CD14-positive monocyte (primary cell): Measurements from ENCODE around the gene WWC2. TPM values are rescaled to one million over a fixed set of nuclear protein-coding genes. Genes with fewer than 3 reads are reported as not detected.

ENCODE experiments used
- DNase-seq, 3 donors: peaks; one replicate each; pipeline ENCODE4 v3.0.0-alpha.2; 2011 to 2022
- H2AFZ ChIP-seq: 2 replicates; pipeline ENCODE4 v1.6.0; 2012; ENCODE audit warnings: mild to moderate bottlenecking, low read depth, low read length, inconsistent platforms; ENCODE audit not compliant: insufficient read depth, poor library complexity, severe bottlenecking
- H3K27ac ChIP-seq, 2 donors: 1 replicate in 1 of 2; 2 replicates in 1 of 2; pipeline ENCODE4 v1.5.1; 2012 to 2013; ENCODE audit warnings: low read length in 2 of 2, control low read depth in 1 of 2, inconsistent platforms in 1 of 2, low read depth in 1 of 2, mild to moderate bottlenecking in 1 of 2
- H3K27me3 ChIP-seq, 2 donors: one replicate each; pipeline versions ENCODE4 v1.6.0 to v1.6.1; 2011 to 2013; ENCODE audit warnings: low read length in 2 of 2; ENCODE audit not compliant: control insufficient read depth in 2 of 2, insufficient read depth in 2 of 2
- H3K36me3 ChIP-seq, 2 donors: replicated peaks in 1 of 2; 1 replicate in 1 of 2; 2 replicates in 1 of 2; pipeline versions ENCODE4 v1.5.1 to v1.6.1; 2012 to 2013; ENCODE audit warnings: low read length in 2 of 2, control low read depth in 1 of 2, inconsistent platforms in 1 of 2, mild to moderate bottlenecking in 1 of 2; ENCODE audit not compliant: insufficient read depth in 2 of 2, control insufficient read depth in 1 of 2
- H3K4me1 ChIP-seq, 2 donors: 1 replicate in 1 of 2; 2 replicates in 1 of 2; pipeline versions ENCODE4 v1.5.1 to v1.6.1; 2012 to 2013; ENCODE audit warnings: low read length in 2 of 2, control low read depth in 1 of 2, inconsistent platforms in 1 of 2, mild to moderate bottlenecking in 1 of 2, moderate library complexity in 1 of 2; ENCODE audit not compliant: insufficient read depth in 2 of 2, control insufficient read depth in 1 of 2
- H3K4me2 ChIP-seq: replicated peaks from 2 replicates; pipeline ENCODE3; 2012; ENCODE audit warnings: low read length, moderate library complexity, mild to moderate bottlenecking; ENCODE audit not compliant: poor library complexity, severe bottlenecking; ENCODE audit errors: extremely low read depth
- H3K4me3 ChIP-seq, 3 experiments: fragments of 200-600 bp in 1 of 3; sonication (generic) in 1 of 3; replicated peaks in 1 of 3; 1 replicate in 2 of 3; 2 replicates in 1 of 3; pipeline ENCODE4 v1.5.1; 2011 to 2013; ENCODE audit warnings: low read length in 3 of 3, mild to moderate bottlenecking in 3 of 3, control low read depth in 2 of 3, low read depth in 2 of 3, inconsistent platforms in 1 of 3, moderate library complexity in 1 of 3
- H3K79me2 ChIP-seq: 2 replicates; pipeline ENCODE4 v1.6.0; 2012; ENCODE audit warnings: mild to moderate bottlenecking, control low read depth, inconsistent platforms, low read length, moderate library complexity; ENCODE audit not compliant: insufficient read depth
- H3K9ac ChIP-seq: 2 replicates; pipeline ENCODE4 v1.6.0; 2017; ENCODE audit warnings: low read length, mild to moderate bottlenecking; ENCODE audit not compliant: insufficient read depth, poor library complexity, severe bottlenecking
- H3K9me3 ChIP-seq, 2 donors: replicated peaks in 1 of 2; 1 replicate in 1 of 2; 2 replicates in 1 of 2; pipeline versions ENCODE4 v1.5.1 to v1.6.1; 2012 to 2013; ENCODE audit warnings: low read length in 2 of 2, control low read depth in 1 of 2; ENCODE audit not compliant: control insufficient read depth in 1 of 2, insufficient read depth in 1 of 2
- H4K20me1 ChIP-seq: 2 replicates; pipeline ENCODE4 v1.6.0; 2012; ENCODE audit warnings: mild to moderate bottlenecking, low read length, control low read depth, moderate library complexity; ENCODE audit not compliant: insufficient read depth
- H3K27ac Mint-ChIP-seq, 7 donors: one replicate each; pipeline ENCODE4 v1.8.0; 2020; ENCODE audit warnings: mild to moderate bottlenecking in 7 of 7, mixed read lengths in 7 of 7, moderate library complexity in 6 of 7, inconsistent platforms in 2 of 7
- H3K27me3 Mint-ChIP-seq, 3 donors: one replicate each; pipeline ENCODE4 v1.8.0; 2021 to 2022; ENCODE audit warnings: low read depth in 3 of 3, mild to moderate bottlenecking in 3 of 3, mixed read lengths in 3 of 3, moderate library complexity in 3 of 3, inconsistent platforms in 1 of 3
- H3K36me3 Mint-ChIP-seq, 2 donors: one replicate each; pipeline ENCODE4 v1.8.0; 2020; ENCODE audit warnings: mixed read lengths in 2 of 2, inconsistent platforms in 1 of 2, mild to moderate bottlenecking in 1 of 2
- H3K4me1 Mint-ChIP-seq: one replicate; pipeline ENCODE4 v1.8.0; 2020; ENCODE audit warnings: mild to moderate bottlenecking, mixed read lengths
- H3K4me3 Mint-ChIP-seq, 2 donors: one replicate each; pipeline ENCODE4 v1.8.0; 2020; ENCODE audit warnings: mild to moderate bottlenecking in 2 of 2, mixed read lengths in 2 of 2, moderate library complexity in 1 of 2
- H3K9me3 Mint-ChIP-seq, 7 donors: one replicate each; pipeline ENCODE4 v1.8.0; 2020 to 2022; ENCODE audit warnings: mixed read lengths in 7 of 7, mild to moderate bottlenecking in 6 of 7, moderate library complexity in 6 of 7, inconsistent platforms in 2 of 7
- WGBS: methylation state at CpG from one replicate; pipeline ENCODE4 v1.1.5; 2013; ENCODE audit warnings: missing lambda C conversion rate; ENCODE audit not compliant: insufficient coverage; 5-methylcytosine and 5-hydroxymethylcytosine counted together
- intact Hi-C, 2 donors: fragments of 100-400 bp; cut with micrococcal nuclease; formaldehyde crosslinking; loops; one replicate each; pipeline versions ENCODE4 v1.15.0 to v1.15.1; 2023
- polyA plus RNA-seq, 3 donors: library from polyadenylated mRNA; depleted of rRNA in 1 of 3; unstranded in 2 of 3; stranded (reverse) in 1 of 3; fragments of 300-500 nt in 2 of 3; fragments of >200 nt in 1 of 3; fragmentation: Illumina TruSeq in 2 of 3; gene quantifications; 1 replicate in 2 of 3; 2 replicates in 1 of 3; pipeline ENCODE4 v1.2.3, GENCODE V29; 2012 to 2021
- TF ChIP-seq, protein P1 (sequence below): fragments of 200-600 bp; IDR thresholded peaks from one replicate; pipeline ENCODE4 v1.8.0; 2022; ENCODE audit warnings: antibody characterized with exemption, mild to moderate bottlenecking

WWC2 gene
- polyA plus RNA-seq, 3 donors = 1.9 to 3.8 (median 2.9) TPM

- intact Hi-C loops = no loop called here
- no peaks in the 10 kb centered on the region for H3K4me1 ChIP-seq
- Mint-ChIP-seq H3K4me3 (no peak overlapping the region), H3K4me1 (no peaks in the 10 kb centered on the region), H3K27me3 (peaks cover 0 to 1% (median 0%) of the 10 kb centered on the region in 3 donors), H3K36me3 (no peaks in the 10 kb centered on the region), H3K27ac (no peak overlapping the region), H3K9me3 (peaks cover 0 to 2% (median 0%) of the 10 kb centered on the region in 7 donors)
- no peak for DNase-seq
- no peaks in the 10 kb centered on the region for H3K27me3 ChIP-seq
- H2AFZ ChIP-seq = no peak overlapping the region
- H3K9ac ChIP-seq = no peak overlapping the region
- H3K4me3 ChIP-seq = no peak overlapping the region
- TF ChIP-seq, protein P1, sequence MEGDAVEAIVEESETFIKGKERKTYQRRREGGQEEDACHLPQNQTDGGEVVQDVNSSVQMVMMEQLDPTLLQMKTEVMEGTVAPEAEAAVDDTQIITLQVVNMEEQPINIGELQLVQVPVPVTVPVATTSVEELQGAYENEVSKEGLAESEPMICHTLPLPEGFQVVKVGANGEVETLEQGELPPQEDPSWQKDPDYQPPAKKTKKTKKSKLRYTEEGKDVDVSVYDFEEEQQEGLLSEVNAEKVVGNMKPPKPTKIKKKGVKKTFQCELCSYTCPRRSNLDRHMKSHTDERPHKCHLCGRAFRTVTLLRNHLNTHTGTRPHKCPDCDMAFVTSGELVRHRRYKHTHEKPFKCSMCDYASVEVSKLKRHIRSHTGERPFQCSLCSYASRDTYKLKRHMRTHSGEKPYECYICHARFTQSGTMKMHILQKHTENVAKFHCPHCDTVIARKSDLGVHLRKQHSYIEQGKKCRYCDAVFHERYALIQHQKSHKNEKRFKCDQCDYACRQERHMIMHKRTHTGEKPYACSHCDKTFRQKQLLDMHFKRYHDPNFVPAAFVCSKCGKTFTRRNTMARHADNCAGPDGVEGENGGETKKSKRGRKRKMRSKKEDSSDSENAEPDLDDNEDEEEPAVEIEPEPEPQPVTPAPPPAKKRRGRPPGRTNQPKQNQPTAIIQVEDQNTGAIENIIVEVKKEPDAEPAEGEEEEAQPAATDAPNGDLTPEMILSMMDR = no peak
- H3K9me3 ChIP-seq = no peaks in the 10 kb centered on the region
- no peaks in the 10 kb centered on the region for H3K36me3 ChIP-seq
- no peaks in the 10 kb centered on the region for H4K20me1 ChIP-seq
- no peak overlapping the region for H3K27ac ChIP-seq
- H3K4me2 ChIP-seq = no peak overlapping the region
- 82% methylated on average over 8 of the region's 13 CpGs for WGBS
- H3K79me2 ChIP-seq = no peaks in the 10 kb centered on the region
Observed at GRCh38 chr4:183173580-183174526, 74.8 kb downstream of the WWC2 start.

- H3K9me3 Mint-ChIP-seq = no peaks in the 10 kb centered on the region
- no peak overlapping the region for H3K4me3 Mint-ChIP-seq
- H3K4me1 Mint-ChIP-seq = no peaks in the 10 kb centered on the region
- no peaks in the 10 kb centered on the region for H3K27me3 Mint-ChIP-seq
- Histone ChIP-seq H4K20me1 (no peaks in the 10 kb centered on the region), H2AFZ (no peak overlapping the region), H3K4me3 (no peak overlapping the region), H3K9me3 (no peaks in the 10 kb centered on the region), H3K4me1 (no peaks in the 10 kb centered on the region), H3K4me2 (no peak overlapping the region), H3K27me3 (no peaks in the 10 kb centered on the region), H3K79me2 (no peaks in the 10 kb centered on the region), H3K36me3 (no peaks in the 10 kb centered on the region), H3K9ac (no peak overlapping the region), H3K27ac (no peak overlapping the region)
- intact Hi-C loops = no loop called here
- H3K36me3 Mint-ChIP-seq = no peaks in the 10 kb centered on the region
- DNase-seq = no peak
- no peak overlapping the region for H3K27ac Mint-ChIP-seq
- TF ChIP-seq, protein P1 = no peak
- 100% methylated on average over 1 of the region's 5 CpGs for WGBS
Observed at GRCh38 chr4:183175631-183176232, 76.7 kb downstream of the WWC2 start.
